RPMI8226 (cell line): ENCODE measurements around the gene SNAPC5.

ENCODE experiments used
- DNase-seq: peaks from one replicate; pipeline ENCODE4 v3.0.0-alpha.2; 2015

SNAPC5 gene

DNA sequence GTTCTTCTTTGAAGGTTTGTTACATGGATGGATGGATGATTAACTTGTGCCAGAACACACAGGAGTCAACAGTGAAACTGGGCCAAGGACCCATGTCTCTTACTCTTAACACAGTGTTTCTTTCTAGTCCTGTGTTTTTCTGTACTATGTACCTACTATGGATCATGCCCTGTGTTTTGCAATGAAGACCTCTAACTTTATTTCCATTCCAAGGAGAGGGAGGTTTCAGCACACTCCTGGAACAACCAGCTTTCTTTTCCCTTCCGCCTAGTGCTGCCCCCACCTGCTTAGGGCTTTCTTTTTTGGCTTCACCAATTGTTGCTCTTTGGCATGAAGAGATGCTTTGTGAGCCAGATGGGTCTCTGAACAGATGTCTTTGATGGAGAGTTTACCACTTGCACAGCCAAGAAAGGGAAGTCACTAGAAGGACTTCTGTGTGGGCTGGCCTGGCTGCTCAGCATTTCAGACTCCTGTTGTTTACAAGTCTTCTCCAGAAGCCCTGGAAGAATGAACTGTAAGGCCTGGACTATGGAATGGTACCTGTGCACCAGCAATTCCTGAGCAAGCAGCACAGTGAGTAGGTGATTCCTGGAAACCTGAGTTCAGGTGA, 44.5 kb downstream of the SNAPC5 start:
- no peak for DNase-seq

DNA sequence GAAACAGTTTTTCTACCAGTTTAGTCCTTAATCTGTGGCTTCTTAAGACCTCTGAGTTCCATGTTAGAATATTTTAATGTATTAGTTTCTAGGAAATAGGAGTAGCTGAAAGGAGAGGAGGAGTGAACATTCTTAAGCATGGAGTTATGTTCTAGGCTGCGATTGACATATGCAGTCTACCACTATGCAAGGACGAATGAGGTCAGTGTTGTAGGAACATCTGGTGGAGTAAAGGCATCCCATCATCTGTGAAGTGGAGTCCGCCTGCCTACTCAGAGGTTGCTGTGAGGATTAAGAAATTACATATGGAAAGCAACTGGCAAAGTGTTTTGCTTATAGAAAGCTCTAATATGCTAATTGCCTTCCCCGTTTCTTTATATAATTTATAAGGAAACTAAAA, 45.1 kb downstream of the SNAPC5 start:
- DNase-seq = no peak
